ENCODE results near the gene WDR74.

- TF ChIP-seq POLR2A (IDR thresholded peaks at IDR 0.05; ENCODE audit: low read length) (no peak), KDM5A (IDR thresholded peaks at IDR 0.05) (no peak), ZSCAN20 (CRISPR knock-in tag; IDR thresholded peaks at IDR 0.05) (no peak), REST (IDR thresholded peaks at IDR 0.05) (no peak), CTCF (IDR thresholded peaks at IDR 0.05) (no peak), CBX2 (IDR thresholded peaks at IDR 0.05; ENCODE audit: borderline replicate concordance, low read depth) (no peak)
Observed at GRCh38 chr11:62792202-62792575, 47.2 kb downstream of the WDR74 start.
